NCI-H1048 (cell line): ENCODE data around the gene UST.

Experiments used
- DNase-seq: peaks from one replicate; lab custom pipeline; 2025; lab: John Stamatoyannopoulos, UW

Gene UST

DNA sequence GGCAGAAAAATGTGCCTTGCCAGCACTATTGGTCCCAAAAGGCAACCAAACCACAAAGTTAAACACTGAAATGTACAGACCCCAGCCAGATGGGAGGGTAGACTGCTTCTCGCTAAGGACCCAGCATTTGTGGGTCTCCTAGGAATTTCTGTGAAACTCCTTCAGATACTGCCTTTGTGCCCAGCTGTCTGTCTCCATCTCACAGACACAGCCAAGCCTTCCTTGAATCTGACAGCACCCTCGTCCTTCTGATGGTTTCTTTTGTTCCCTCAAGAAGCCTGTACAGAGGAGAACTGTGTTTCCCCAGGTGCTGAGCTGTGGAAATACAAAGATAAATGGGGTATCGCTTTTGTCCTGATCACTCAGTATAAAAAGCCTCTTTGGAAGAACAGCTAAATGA, 316.6 kb downstream of the UST start:
- DNase-seq, result no peak

DNA sequence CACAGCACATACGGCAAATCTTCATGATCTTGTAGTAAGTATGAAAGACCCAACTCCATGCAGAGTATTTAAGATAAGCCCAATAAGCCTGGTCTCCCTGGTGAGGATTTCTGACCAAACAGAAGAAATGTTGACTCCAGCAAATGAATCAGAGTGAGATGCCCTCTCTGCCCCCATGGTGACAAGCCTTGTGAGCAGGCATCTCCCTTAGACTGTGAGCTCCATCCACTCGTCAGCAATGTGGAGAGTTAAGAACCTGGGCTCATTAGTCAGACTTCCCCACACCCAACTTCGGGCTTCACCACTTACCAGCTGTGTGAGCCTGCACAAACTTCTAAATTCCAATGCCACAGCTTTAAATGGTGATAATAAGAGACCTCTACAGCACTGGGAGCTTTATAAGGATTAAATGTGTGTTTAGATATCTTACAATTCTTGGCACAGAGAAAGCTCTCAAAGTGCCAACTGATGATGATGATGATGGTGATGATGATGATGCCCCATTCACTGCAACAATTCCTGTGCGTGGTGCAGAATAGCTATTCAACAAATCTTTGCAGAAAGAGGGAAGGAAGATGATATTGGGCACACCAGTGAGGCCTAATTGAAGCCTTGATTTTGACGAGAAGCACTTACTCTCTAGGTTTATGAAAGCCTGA, 317.3 kb downstream of the UST start:
- no peak for DNase-seq

DNA sequence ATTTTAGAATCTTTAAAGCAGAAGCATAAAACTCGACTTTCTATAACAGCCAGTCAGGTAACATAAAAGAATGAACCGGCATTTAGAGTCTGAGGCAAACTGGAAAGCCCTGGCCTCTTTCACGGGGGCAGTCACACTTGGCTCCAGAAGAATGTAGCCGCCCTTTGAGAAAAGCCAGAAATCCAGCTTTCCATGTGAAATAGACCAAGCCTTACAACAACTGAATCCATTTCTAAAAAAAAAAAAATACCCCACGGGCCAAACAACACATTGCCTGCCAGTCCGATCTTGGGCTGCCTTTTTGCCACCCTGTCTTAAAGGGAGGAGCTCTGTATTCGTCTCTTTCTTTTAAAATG, 317.8 kb downstream of the UST start:
- no peak for DNase-seq

DNA sequence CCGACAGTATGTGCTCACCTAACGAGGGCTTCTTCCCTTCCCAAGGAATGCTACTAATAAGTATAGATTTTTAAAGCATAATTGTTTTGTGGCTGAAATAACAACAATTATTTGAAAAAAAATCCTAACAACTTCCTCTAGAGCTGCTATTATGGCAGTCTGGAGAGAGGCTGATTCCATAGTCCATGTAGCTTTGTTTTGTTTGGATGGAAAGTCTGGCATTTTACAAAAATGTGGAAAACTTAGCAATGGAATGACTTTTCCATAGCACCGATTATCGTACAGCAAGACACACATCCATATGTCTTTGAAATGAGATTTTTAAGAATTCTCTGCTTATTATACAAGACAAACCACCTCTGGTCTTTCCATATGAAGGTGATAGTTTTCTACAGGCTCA, 318.3 kb downstream of the UST start:
- DNase-seq, result no peak

DNA sequence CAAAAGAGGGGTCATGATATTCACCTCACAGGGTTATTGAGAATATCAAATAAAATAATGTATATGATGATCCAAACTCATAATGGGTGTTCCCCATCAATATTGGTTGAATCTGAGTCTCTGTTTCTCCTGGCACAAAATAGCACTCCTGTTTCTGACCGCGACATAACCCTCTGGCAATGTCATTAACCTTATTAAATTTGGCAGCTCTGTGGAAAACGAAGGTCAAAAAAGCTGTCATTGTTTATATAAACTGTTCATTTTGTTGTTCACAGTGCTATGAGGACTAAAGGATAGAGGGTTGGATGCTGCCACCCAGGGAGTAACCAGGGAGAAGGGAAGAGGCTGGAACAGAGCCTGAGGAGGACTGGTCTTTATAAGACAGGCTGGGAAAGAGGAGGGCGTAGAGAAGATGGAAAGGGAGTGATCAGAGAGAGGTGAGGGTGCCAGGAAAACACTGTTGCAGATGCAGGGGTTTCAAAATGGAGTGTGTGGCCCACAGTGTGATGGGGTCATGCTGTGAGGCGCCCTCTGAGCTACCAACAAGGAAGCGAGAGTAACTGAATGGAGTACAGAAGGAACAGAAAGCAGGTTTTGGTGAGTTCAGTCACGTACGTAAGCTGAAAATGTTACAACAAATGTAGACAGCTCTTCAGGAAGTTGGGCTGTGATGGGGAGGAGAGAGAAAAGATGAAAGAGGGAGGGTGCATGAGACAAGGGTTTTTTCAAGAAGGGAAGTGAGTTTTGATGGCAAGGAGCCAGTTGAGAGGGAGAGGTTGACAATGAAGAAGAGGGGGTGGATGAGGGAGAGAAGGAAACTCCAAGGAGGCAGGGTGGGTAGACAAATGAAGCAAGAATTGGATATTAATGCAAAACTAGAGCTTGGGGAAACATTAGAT, 319.1 kb downstream of the UST start:
- DNase-seq, result no peak

DNA sequence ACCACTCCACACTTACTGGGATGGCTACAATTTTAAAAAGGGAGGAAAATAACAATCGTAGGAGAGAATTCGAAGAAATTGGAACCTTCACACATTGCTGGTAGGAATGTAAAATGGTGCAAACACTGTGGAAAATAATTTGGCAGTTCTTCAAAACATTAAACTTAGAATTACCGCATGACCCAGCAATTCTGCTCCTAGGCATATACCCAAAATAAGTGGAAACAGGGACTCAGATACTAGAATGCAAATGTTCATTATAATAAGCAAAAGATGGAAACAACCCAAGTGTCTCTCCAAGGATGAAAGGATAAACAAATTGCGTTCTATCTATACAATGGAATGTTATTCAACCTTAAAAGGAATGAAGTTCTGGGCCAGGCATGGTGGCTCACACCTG, 325.2 kb downstream of the UST start:
- DNase-seq, result peak; percentile 19

DNA sequence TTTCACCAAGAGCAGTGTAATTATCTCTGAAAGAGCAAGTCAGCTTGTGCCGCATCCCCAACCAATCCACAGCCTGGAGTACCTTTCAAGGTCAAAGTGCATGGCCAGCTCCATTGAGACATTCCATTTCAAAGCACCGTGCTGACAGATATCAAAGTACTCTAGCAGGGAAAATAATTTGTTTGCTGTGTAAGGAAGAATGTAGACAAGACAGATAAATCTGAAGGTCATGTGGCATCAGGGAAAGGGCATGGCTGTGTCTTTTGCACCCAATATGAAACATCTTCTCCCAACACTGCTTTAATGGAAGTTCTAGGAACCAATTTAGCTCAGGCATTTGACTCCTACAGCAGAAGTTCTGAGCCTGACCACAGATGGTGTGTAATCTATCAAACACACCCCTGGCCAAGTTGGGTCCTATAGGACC, 328.0 kb downstream of the UST start:
- DNase-seq, result no peak

DNA sequence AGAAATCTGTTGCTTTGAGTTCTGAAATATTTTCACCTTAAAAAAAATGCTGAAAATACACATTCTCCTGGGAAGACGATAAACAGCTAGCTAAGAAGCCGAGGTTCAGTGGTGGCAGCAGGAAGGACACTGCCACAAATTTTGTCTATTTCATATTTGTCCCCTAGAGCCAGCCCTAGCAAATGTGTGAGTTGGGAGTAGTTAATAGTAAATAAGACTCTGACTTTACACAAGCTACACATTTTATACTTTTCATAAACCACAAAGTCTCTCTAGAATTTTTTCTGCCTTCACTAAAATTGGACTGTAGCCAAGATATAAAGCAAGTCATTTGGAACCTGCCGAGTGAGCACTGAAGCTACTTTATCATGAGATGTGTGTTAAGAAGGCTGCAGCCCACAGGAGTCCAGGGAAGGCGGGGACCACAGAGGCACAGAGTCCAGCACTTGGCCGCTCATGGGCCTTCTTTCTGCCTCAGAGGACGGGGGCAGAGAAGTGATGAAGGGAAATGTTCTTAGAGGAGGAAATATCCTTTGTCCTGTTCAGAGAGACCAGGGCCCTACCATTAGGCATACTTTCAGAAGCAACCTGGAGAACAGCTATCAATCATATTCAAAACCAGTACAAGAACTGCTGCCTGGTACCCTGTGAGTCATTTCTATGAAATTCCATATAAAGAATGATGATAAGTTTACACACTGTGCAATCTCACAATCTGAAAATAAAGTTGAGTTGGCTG, 329.0 kb downstream of the UST start:
- no peak for DNase-seq

DNA sequence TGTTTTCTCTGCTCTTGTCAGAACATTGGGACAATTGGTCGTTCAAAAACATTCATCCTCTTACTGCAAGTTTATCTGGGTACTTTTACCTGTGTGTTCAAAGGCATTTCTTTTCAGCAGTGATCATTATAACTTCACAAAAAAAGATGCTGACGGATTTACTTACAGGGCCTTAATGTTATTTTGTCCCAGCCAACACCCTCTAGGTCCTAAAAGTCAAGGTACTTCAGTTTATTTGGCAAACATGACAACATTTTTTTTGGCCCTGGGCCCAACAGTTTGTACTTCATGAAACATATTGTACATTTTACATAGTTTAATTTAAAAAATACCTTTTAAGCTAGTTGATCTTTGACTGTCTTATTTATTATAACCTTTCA, 329.5 kb downstream of the UST start:
- no peak for DNase-seq

DNA sequence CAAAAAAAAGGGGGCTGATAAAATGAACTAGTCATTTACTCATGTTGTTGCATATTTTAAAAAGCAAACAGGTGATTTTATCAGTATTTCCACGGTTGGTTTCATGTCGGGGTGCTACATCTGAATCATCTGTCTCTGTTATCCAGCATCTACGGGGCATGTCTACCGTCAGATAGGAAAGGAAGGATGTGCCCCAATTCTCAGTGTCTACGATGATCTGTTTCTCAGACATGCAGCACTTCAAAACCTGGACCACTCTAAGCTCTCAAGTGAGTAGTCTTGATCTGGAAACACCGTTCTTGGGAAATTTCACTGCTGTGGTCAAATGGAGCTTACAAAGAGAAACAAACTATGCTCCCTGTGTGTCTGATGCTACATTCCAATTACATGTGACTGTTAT, 330.4 kb downstream of the UST start:
- no peak for DNase-seq

DNA sequence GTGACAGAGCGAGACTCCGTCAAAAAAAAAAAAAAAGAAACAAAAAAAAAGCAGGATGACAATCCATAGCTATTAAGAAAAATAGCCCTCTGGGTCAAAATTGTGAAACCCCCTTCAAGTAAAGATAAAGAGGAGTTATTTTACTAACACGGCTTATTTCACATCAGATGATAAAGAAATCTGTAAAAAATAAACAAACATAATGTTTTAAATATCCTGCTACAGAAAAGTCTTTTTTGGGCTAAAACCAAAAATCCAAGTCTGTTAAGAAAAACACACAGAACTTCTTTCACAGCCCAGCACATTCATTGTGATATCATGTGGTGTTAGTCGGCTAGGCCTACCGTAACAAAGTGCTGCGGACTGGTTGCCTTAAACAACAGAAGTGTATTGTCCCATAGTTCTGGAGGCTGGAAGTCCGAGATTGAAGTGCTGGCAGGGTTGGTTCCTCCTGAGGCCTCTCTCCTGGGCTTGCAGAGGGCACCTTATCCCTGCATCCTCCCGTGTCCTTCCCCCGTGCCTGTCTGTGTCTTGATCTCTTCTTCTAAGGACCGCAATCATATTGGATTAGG, 331.5 kb downstream of the UST start:
- DNase-seq, result no peak

DNA sequence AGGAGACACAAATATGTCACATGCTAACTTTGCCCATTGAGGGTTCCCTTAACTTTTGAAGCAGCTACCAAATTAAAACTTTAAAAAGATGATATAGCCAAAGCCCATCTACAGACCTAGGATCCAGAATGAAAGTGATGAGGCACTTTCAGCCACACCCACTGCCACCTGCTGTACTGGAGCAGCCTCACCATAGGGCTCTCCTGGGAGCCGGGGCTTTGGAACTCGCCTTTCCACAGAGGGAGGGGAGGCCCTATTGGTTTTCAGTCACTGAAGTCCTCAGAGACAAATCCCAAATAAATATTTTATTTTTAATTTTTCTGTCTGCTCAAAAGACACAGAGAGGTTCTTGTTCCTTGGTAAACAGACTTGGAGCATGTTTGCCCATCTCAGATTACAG, 332.6 kb downstream of the UST start:
- no peak for DNase-seq

DNA sequence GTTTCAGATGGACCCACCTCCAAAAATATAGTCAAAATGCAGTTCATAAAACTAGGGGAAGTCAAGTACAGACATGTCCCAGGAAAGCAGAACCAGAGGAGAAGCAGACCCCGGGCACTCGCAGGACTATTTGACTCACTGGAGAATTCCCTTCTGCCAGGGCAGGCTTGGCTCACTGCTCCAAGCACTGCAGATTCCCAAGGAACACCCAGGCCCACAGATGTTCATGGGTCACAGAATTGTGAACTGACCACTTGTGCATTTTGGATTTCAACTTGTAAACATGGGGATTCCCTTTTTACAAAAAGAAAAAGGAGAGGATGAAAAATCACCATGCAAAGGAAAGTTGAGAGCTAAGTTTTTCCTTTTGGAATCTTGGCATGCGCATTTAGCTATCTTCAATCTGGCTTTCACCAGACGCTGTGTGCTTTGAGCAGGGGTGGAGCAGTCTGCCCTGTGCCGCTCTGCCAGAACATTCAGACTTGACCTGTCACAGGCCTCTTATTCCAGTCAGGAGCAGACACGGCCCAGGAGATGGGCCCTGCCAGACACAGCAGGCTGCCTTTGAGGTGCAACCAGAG, 333.2 kb downstream of the UST start:
- no peak for DNase-seq

DNA sequence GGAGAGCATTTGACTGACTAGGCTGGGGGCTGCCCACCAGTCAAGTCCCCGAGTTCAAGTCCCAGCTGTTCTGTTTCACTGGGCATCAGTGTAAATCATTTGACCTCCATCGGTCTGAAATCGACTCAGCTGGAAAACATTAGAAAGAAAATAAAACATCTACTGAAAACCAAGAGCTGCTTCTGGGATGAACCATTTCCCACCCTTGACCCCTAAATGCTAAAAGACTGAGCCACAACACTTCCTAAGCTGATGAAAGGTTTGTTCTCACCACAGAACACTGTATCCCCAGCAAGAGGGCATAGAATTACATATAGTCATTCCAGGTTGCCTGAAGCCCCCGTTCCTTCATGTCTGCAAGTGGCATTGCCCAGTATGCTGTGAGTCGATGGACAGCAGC, 333.7 kb downstream of the UST start:
- DNase-seq, result no peak

DNA sequence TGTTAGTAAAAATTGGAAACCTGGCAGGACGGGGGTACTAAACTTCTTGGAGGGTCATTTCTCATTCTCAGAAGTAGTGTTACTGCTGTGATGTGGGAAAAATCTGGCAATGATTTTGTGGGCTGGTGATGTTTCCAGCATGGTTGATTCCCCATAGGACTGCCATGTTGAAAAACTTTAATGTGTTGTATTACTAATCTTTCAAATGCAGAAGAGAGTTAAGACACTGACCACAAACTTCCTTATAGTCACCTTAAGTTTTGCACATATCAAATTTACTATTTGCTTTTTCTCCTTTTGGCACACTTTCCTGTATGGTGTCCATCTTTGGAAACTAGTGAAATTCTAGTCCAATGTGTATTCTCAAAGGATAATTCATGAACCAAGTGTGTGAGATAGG, 334.5 kb downstream of the UST start:
- DNase-seq, result no peak

DNA sequence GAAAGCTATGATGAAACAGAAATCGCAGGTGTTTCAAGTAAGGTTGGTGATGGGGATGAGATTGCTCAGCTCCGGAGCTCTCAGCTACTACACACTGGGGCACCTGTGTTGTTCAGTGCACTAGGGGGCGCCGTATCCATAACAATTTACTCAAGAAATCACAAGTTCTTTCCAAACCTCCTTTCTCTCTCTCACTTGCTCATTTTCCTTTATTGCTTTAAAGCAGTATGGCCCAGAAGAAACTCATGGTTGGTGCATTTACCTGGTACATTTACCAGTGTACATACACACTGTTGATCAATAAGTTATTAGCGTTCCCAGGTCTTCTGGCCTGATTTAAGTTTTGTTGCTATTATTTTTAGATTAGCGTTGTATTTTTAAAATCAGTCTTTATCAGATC, 335.5 kb downstream of the UST start:
- no peak for DNase-seq

DNA sequence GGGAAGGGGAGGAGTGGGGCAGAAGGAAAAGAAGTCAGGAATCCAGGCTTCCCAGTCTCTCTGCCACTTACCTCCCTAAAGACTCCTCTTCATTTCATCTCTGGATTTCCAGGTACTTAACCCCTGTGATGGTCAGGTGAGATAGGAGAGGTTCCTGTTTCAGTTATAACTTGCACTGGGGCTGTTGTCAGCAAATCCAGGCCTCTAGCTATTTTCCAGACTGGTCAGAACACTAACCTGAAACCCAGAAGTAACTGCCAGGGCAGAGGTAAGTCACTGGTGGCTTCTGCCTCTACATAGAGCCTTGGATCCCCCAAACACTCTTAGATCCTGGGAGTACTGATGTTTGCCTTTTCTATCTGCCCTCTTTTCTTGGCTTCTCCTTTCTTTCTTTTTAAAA, 337.2 kb downstream of the UST start:
- no peak for DNase-seq

DNA sequence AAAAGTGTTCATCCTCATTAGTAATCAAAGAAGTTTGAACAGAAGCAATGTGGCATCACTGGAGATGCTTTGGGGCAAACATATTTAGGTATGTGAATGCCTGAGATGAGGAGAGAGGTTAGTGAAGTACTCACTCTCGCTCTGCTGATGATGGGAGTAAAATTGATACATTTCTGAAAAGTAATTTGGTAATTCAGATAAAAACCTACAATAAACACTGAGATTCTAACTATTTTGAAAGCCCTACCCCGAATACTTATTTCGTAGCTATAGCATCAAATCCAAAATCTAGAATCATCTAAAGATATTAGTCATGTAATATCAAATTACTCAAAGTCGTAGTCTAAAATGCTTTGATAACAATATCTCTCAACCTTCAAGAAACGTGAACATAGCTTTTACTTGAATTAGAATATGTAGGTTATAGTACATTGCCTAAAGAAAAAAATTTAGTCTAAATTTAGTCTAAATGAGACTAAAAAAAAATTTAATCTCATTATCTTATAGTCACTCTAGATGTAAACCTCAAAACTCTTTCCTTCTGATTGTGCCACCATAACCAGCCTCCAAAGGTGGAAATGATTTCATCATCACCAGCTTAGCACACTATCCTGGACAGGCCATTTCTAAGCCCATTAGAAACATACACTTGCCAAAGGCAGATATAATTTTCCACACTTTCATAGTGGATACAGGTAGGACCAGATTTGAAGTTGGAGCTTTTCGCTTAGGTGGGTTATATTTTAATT, 338.2 kb downstream of the UST start:
- DNase-seq, result no peak

DNA sequence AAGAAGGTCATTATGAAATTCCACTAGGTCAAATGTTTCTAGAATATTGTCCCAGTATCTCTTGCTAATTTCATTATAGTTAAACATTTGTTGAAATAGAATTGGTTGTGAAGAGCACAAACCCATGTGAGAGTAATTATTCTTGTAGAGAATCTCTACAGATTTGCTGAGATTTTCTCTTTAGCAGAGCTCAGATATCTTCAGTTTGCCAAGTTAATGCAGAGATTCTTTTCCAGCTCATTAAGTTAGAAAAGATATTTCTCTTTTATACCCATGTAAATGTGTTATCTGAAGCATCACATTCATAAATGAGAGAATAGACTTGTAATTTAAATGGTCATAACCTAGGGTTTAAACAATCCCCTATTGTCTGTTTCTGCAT, 338.7 kb downstream of the UST start:
- no peak for DNase-seq

DNA sequence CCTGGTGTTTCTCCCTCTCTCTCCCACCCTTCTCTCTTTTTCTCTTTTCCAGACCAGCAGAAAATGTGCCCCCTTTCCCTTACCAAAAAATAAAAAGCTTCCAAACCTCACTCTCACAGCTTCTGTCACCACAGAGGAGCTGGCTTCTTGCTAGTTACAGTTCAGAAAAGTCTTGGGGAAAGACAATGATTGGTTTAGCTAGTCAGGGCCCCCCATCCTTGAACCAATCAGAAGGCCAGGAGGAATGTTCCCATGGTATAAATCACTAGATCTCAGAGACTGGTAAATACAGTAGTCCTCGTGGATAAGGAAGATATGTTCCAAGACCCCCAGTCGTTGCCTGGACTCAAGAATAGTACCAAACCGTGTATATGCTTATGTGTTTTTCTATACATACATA, 339.5 kb downstream of the UST start:
- no peak for DNase-seq

DNA sequence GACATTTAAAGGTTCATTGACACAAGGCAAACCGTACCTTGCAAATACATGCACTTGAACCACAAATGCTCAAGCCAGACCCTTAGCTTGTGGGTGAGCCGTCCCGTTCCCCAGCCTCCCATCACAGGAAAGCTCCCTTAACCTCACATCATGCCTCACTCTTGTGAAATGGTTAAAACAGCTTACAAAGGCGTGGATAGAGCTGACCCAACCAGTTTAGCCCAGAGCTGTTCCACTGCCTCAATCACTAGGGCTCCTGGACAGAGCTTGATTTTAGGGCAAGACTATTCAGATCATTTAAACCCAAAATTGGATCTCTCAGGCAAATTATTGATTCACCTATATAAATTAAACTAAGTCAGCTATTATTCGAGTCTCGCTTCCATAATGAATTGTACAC, 341.1 kb downstream of the UST start:
- DNase-seq, result no peak

DNA sequence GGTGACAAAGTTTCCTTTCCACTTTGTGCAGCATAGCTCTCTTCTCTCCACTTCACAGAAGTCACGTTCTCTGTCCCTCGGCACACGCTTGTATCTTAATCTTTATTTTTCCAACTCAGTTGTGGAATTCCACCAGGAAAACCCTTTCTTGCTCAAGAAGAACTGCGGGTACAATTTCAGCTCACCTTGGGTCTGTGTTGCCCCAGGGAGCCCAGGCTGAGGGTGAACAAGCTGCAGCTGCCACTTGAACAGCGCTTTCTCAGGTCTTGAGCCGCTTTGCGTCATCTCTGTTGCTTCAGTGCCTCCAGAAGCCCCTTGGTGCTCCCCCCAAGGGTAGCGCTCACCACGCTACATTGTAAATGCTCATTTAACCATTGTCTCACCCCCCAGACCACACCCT, 341.5 kb downstream of the UST start:
- DNase-seq, result no peak
